Lower leg skin (tissue), 3 donors: ENCODE data around the gene GART.

Experiments used
- CTCF ChIP-seq, 3 donors: fragments of 450-650 bp; IDR thresholded peaks; one replicate each; pipeline ENCODE4 v1.5.1; 2016; ENCODE audit warnings: antibody characterized with exemption in 3 of 3, mild to moderate bottlenecking in 3 of 3, moderate library complexity in 2 of 3
- POLR2A ChIP-seq, 2 donors: fragments of 450-650 bp; IDR thresholded peaks; one replicate each; pipeline ENCODE4 v1.6.1; 2016 to 2017; ENCODE audit warnings: antibody characterized with exemption in 2 of 2, mild to moderate bottlenecking in 1 of 2, moderate library complexity in 1 of 2

GRCh38 chr21:33588485-33589335 is 46.8 kb upstream of the GART start, which contains the start of gene DONSON:
- no peak for TF ChIP-seq CTCF (IDR thresholded peaks at IDR 0.05)
- TF ChIP-seq POLR2A (IDR thresholded peaks at IDR 0.05), result no peak
